Melanocyte of skin (primary cell): Measurements from ENCODE around the gene RNMT. TPM values are rescaled to one million over a fixed set of nuclear protein-coding genes. Genes with fewer than 3 reads are reported as not detected.

Experiments
- small RNA-seq, 2 donors: library from RNA; depleted of rRNA; stranded (forward); fragments of <200 nt; gene quantifications; one replicate each; pipeline ENCODE3, GENCODE V24; 2012
- total RNA-seq, 2 donors: library from RNA; depleted of rRNA; stranded (reverse); fragments of >200 nt; gene quantifications; 2 replicates each; pipeline ENCODE4 v1.2.3, GENCODE V29; 2012

Gene RNMT
- 10 to 100 TPM; 22.4 to 32.3 TPM for total RNA-seq

DNA sequence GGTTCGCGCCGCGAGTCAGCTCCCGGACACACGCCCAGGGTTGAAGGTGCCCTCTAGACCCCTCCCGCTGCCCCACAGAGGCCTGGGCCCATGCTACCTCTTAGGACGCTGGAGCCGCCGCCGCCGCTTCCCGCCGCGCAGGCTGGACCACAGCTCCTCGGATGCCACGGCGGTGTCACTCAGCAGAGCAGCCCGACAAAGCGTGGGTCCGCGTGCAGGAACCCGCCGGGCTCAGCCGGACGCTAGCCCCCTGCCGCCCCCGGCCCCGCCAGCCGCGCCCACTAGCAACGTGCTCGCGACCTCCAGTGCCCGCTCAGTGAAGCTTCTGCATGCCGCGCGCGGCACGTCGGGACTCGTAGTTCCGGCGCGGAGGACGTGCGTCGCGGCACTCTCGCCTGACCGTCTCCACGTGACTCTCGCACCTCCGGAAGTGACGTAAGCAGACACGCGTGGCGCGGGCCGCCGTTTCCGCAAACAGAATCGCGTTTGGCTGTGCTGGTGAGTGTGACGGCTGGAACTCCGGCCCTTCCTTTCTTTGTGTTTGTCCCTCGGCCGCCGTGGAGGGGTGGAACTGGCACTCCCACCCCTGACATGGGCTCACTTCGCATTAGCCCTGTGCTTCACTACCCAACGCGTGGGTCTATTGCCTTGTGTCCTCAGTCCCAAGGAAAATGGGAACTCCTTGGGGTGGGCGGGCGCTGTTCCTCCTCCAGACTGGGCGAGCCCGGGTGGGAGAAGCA is at the start of gene RNMT, which contains the start of gene FAM210A:
Gene RNMT, plus strand, starts transcription at position 442 of the 740 bp plus-strand sequence. CDS start 4,845 bp downstream, outside the sequence.
Gene FAM210A, minus strand, starts transcription at position 327 of the 740 bp plus-strand sequence. CDS start 44,481 bp downstream, outside the sequence.

Small RNA genes lying within 50 kb of the gene (small RNA-seq; reads per million reads assigned to genes)
- gene AP001525.1 = 0 to 0.09 reads per million in 2 donors
- gene RN7SL362P = 0 reads per million in 2 donors

Other genes starting within 250 kb of the RNMT start
- gene FAM210A, start 115 bp upstream of the RNMT start, total RNA-seq = 10 to 100 TPM; 28.6 to 54.6 TPM
- not detected for gene MC5R, start 97.5 kb downstream of the RNMT start, total RNA-seq
- not detected for gene MC2R, start 188.9 kb downstream of the RNMT start, total RNA-seq